HCT116 (cell line): ENCODE measurements around the gene MEIS1. TPM values are rescaled to one million over a fixed set of nuclear protein-coding genes. Genes with fewer than 3 reads are reported as not detected.

Source experiments
- ATAC-seq: fragments of 200-7000 bp; cut with Tn5 transposase; 2 replicates; pipeline ENCODE4 v1.9.1; 2020; ENCODE audit warnings: mild to moderate bottlenecking, moderate library complexity
- BruUV-seq: library from RNA; stranded (reverse); fragments of 400-500 nt; replicated peaks from 2 replicates; lab custom pipeline; 2021; lab: Mats Ljungman, UMichigan
- CTCF ChIA-PET: fragments of 300-600 bp; sonication (Branson Sonifier 250); formaldehyde crosslinking; loops from one replicate; lab custom pipeline; 2021; ENCODE audit warnings: antibody characterized with exemption; lab: Charles Lee
- POLR2A ChIA-PET: fragments of 300-600, 350-600 bp; sonication (Branson Sonifier 250); formaldehyde crosslinking; loops from one replicate; lab custom pipeline; 2021; ENCODE audit warnings: antibody characterized with exemption; lab: Charles Lee
- RAD21 ChIA-PET, 2 experiments: fragments of 300-600 bp; sonication (Branson Sonifier 250); formaldehyde crosslinking; loops; one replicate each; lab custom pipeline; 2023; ENCODE audit warnings: low total read pairs in 2 of 2; ENCODE audit not compliant: uncharacterized antibody in 2 of 2, unreplicated experiment in 2 of 2, low non-redundant PET in 1 of 2; lab: Charles Lee
- DNase-seq: peaks from one replicate; pipeline ENCODE4 v3.0.0-alpha.2; 2010; ENCODE audit warnings: low read depth, low spot score
- H2AFZ ChIP-seq: fragments of 200-600 bp; shearing (Covaris generic), sonication (generic); 2 replicates; pipeline ENCODE4 v1.6.1; 2017; ENCODE audit warnings: low read depth, mixed run types, mixed read lengths, antibody characterized with exemption, low read length; ENCODE audit not compliant: poor library complexity, severe bottlenecking
- H3K27ac ChIP-seq: 2 replicates; pipeline ENCODE4 v1.5.1; 2012; ENCODE audit warnings: low read depth, low read length
- H3K27me3 ChIP-seq: fragments of 200-600 bp; sonication (generic); 2 replicates; pipeline ENCODE4 v1.6.1; 2016; ENCODE audit warnings: mixed run types, low read length, mixed read lengths; ENCODE audit not compliant: insufficient read depth
- H3K36me3 ChIP-seq, 2 experiments: fragments of 200-500 bp in 1 of 2; fragments of 200-600 bp in 1 of 2; sonication (Bioruptor generic) in 1 of 2; sonication (generic) in 1 of 2; 2 replicates each; pipeline versions ENCODE4 v1.5.1 to v1.6.1; 2014 to 2016; ENCODE audit warnings: low read length in 2 of 2, inconsistent platforms in 1 of 2, mixed read lengths in 1 of 2, mixed run types in 1 of 2; ENCODE audit not compliant: insufficient read depth in 2 of 2, control insufficient read depth in 1 of 2
- H3K4me1 ChIP-seq, 2 experiments: fragments of 200-600 bp in 1 of 2; sonication (generic) in 1 of 2; 2 replicates each; pipeline versions ENCODE4 v1.5.1 to v1.6.1; 2012 to 2017; ENCODE audit warnings: low read length in 2 of 2, inconsistent platforms in 1 of 2, mild to moderate bottlenecking in 1 of 2, mixed read lengths in 1 of 2, mixed run types in 1 of 2, moderate library complexity in 1 of 2; ENCODE audit not compliant: insufficient read depth in 2 of 2, control insufficient read depth in 1 of 2
- H3K4me2 ChIP-seq: fragments of 200-600 bp; sonication (generic); 2 replicates; pipeline ENCODE4 v1.6.1; 2017; ENCODE audit warnings: mixed run types, low read length, mixed read lengths
- H3K4me3 ChIP-seq, 2 experiments: fragments of 200-600 bp in 1 of 2; sonication (generic) in 1 of 2; replicated peaks in 1 of 2; 2 replicates each; pipeline ENCODE4 v1.5.1; 2011 to 2016; ENCODE audit warnings: low read length in 2 of 2, control low read depth in 1 of 2, low read depth in 1 of 2, mild to moderate bottlenecking in 1 of 2, mixed read lengths in 1 of 2, mixed run types in 1 of 2
- H3K79me2 ChIP-seq: fragments of 200-600 bp; sonication (generic); 2 replicates; pipeline ENCODE4 v1.6.1; 2017; ENCODE audit warnings: mild to moderate bottlenecking, mixed run types, low read length, moderate library complexity, mixed read lengths; ENCODE audit not compliant: insufficient read depth
- H3K9ac ChIP-seq: fragments of 200-600 bp; sonication (generic); 2 replicates; pipeline ENCODE4 v1.6.1; 2016; ENCODE audit warnings: low read length, mixed read lengths
- H3K9me2 ChIP-seq: fragments of 200-600 bp; sonication (generic), shearing (Covaris generic); 2 replicates; pipeline ENCODE4 v1.6.1; 2017; ENCODE audit warnings: mixed run types, mild to moderate bottlenecking, moderate library complexity; ENCODE audit not compliant: insufficient read depth
- H3K9me3 ChIP-seq, 2 experiments: fragments of 200-500 bp in 1 of 2; fragments of 200-600 bp in 1 of 2; sonication (Bioruptor generic) in 1 of 2; sonication (generic) in 1 of 2; 2 replicates each; pipeline ENCODE4 v1.6.1; 2014 to 2017; ENCODE audit warnings: low read length in 2 of 2, mixed read lengths in 2 of 2, inconsistent platforms in 1 of 2, low read depth in 1 of 2, mild to moderate bottlenecking in 1 of 2, mixed run types in 1 of 2, moderate library complexity in 1 of 2; ENCODE audit not compliant: control insufficient read depth in 1 of 2, insufficient read depth in 1 of 2
- H4K20me1 ChIP-seq: fragments of 200-600 bp; sonication (generic), shearing (Covaris generic); 2 replicates; pipeline ENCODE4 v1.6.1; 2017; ENCODE audit warnings: mixed run types, mild to moderate bottlenecking, moderate library complexity; ENCODE audit not compliant: insufficient read depth
- ELF1 ChIP-seq: IDR thresholded peaks from 2 replicates; pipeline ENCODE4 v1.6.1; 2012; ENCODE audit warnings: low read depth, borderline replicate concordance
- EZH2 ChIP-seq: fragments of 200-600 bp; sonication (generic); IDR thresholded peaks from 2 replicates; pipeline ENCODE4 v1.6.1; 2017; ENCODE audit warnings: antibody characterized with exemption, mixed run types
- EZH2phosphoT487 ChIP-seq: fragments of 200-600 bp; IDR thresholded peaks from 2 replicates; pipeline ENCODE4 v1.6.1; 2018; ENCODE audit warnings: antibody characterized with exemption, borderline replicate concordance
- FOSL1 ChIP-seq: IDR thresholded peaks from 2 replicates; pipeline ENCODE4 v1.6.1; 2012; ENCODE audit warnings: low read depth
- JUND ChIP-seq: IDR thresholded peaks from 2 replicates; pipeline ENCODE4 v1.6.1; 2012
- MAX ChIP-seq: IDR thresholded peaks from 2 replicates; pipeline ENCODE4 v1.6.1; 2012
- POLR2AphosphoS5 ChIP-seq: IDR thresholded peaks from 2 replicates; pipeline ENCODE4 v1.6.1; 2011; ENCODE audit warnings: mild to moderate bottlenecking, low read depth, low read length, moderate library complexity
- RAD21 ChIP-seq: IDR thresholded peaks from 2 replicates; pipeline ENCODE4 v1.6.1; 2012; ENCODE audit warnings: low read depth, mild to moderate bottlenecking
- SRF ChIP-seq: IDR thresholded peaks from 2 replicates; pipeline ENCODE4 v1.6.1; 2012; ENCODE audit warnings: low read depth
- TCF7L2 ChIP-seq: IDR thresholded peaks from 2 replicates; pipeline ENCODE4 v1.7.0; 2011; ENCODE audit warnings: borderline replicate concordance, inconsistent platforms; ENCODE audit not compliant: insufficient read depth, insufficient read length; ENCODE audit errors: extremely low read depth
- YY1 ChIP-seq: IDR thresholded peaks from 2 replicates; pipeline ENCODE4 v1.6.1; 2011; ENCODE audit warnings: low read length, low read depth, moderate library complexity, mild to moderate bottlenecking; ENCODE audit not compliant: insufficient replicate concordance; ENCODE audit errors: extremely low read depth
- ZFX ChIP-seq: fragments of 450-650 bp; IDR thresholded peaks from 2 replicates; pipeline ENCODE4 v1.6.1; 2017
- ZNF274 ChIP-seq: fragments of 200-500 bp; sonication (Bioruptor generic); IDR thresholded peaks from 2 replicates; pipeline ENCODE4 v1.6.1; 2014; ENCODE audit warnings: mild to moderate bottlenecking, low read depth, low read length, inconsistent platforms
- intact Hi-C: fragments of 100-400 bp; cut with micrococcal nuclease; formaldehyde crosslinking; loops from 2 replicates; pipeline ENCODE4 v1.10.0; 2022
- total RNA-seq: library from RNA; stranded (reverse); gene quantifications from one replicate; pipeline ENCODE4 v1.2.1, GENCODE V29; 2021; ENCODE audit not compliant: unreplicated experiment

MEIS1 gene
- total RNA-seq, 1 experiment from 2014 or later: 0.32 TPM

DNA sequence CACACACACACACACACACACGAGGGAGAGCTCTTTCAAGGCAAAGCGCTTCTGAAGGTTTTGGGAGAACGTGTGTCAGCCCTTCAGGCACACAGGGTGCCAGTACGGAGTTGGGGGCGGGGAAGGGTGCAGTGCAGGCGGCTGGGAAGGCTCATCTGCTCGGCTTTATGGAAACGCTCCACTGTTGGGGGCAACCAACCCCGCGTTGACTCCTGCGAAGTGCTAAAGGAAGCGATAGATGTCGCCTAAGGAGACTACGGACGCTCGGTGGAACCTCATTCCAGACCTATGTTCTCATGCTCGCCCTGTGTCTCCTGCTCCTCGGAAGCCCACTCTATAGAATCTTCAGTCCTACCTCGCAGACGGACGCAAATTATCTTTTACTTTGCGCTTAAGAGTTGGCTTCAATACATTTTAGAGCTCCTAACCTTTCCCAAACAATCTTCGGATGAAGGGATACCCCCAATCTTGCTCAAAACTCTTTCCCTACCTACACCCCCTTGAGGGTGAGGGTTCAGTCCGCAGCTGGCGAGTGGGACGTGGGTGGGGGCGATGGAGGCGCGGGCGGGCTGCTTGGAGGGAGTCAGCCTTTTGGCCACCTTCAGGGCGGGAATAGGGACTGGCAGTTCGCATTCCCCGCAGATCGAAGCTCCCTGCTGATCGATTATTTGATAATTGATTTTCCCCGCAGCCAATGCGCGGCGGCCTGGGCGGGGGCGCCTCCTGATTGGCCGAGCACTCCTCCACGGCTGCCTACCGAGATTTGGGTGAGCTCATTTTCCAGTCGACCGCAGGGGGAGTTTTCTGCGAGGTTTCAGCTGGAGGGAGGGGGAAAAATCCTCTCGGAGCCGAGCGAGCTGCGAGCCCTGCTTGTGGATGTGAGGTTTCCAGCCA lies 1.9 kb upstream of the MEIS1 start:
- TF ChIP-seq EZH2phosphoT487 (no peak), ZFX (no peak), YY1 (no peak), ELF1 (no peak), ZNF274 (no peak), RAD21 (no peak), MAX (no peak), FOSL1 (no peak), SRF (no peak), POLR2AphosphoS5 (no peak), EZH2 (no peak), JUND (no peak), TCF7L2 (no peak)
- TF ChIP-seq, all 23 proteins: peak for 0
- H3K4me3 ChIP-seq: no peak overlapping the region
- H3K9ac ChIP-seq: no peak overlapping the region
- no TSS peak for BruUV-seq
- ChIA-PET RAD21 (no interaction called here), CTCF (no interaction called here), POLR2A (no interaction called here)
- no peaks in the 10 kb centered on the region for H4K20me1 ChIP-seq
- H3K27ac ChIP-seq: no peak overlapping the region
- H3K27me3 ChIP-seq: no peaks in the 10 kb centered on the region
- no peaks in the 10 kb centered on the region for H3K9me2 ChIP-seq
- H3K4me1 ChIP-seq: no peaks in the 10 kb centered on the region
- DNase-seq: no peak
- no peaks in the 10 kb centered on the region for H3K9me3 ChIP-seq
- no peak overlapping the region for H2AFZ ChIP-seq
- no peak overlapping the region for H3K4me2 ChIP-seq
- ATAC-seq: no peak
- intact Hi-C loops: no loop called here
- H3K79me2 ChIP-seq: no peaks in the 10 kb centered on the region
- no peaks in the 10 kb centered on the region for H3K36me3 ChIP-seq
